Measurements from ENCODE around the gene ZNF490.

Gene ZNF490

DNA sequence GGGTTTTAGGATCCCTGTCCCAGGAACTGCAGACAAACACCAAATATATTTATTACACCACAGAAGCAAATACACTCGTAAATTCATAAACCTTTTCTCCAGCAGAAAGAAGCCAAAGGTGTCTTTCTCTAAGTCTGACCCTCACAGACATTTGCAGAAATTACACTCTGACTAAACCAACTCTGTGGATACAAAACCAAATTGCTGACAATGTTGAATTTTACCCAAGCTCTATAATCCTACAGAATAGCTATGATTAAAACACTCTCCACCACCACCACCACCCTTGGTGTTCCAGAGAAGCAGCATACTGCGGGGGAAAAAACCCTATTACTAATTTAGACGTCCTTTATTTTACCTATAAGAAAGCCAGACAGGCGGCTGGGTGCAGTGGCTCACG is 64.5 kb downstream of the ZNF490 start:
- no peak for FAIRE-seq
- DNase-seq (ENCODE audit: extremely low spot score, insufficient read length, low read depth), result no peak

GRCh38 chr19:12545267-12545666 is 65.3 kb downstream of the ZNF490 start:
- no peak for FAIRE-seq
- DNase-seq (ENCODE audit: extremely low spot score, insufficient read length, low read depth), result no peak

- DNase-seq (ENCODE audit: extremely low spot score, insufficient read length, low read depth), result no peak
- FAIRE-seq, result no peak
Measured at GRCh38 chr19:12544401-12544876, 66.2 kb downstream of the ZNF490 start.

DNA sequence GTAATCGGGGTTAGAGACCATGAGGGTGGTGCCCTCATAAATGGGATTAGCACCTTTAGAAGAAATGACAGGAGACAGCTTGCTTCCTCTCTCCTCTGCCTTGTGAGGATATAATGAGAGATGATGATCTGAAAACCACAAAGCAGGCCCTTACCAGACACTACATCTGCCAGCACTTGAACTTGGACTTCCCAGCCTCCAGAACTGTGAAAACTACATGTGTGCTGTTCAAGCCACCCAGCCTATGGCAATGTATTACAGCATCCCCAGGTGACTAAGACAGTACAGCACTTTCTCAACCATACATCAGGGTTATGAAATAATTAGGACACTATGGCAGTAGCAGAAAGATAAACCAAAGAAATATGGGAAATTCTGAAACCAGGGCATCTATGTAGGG is 66.8 kb downstream of the ZNF490 start:
- FAIRE-seq, result no peak
- DNase-seq (ENCODE audit: extremely low spot score, insufficient read length, low read depth), result no peak
